ENCODE results near the gene FOXM1.

DNA sequence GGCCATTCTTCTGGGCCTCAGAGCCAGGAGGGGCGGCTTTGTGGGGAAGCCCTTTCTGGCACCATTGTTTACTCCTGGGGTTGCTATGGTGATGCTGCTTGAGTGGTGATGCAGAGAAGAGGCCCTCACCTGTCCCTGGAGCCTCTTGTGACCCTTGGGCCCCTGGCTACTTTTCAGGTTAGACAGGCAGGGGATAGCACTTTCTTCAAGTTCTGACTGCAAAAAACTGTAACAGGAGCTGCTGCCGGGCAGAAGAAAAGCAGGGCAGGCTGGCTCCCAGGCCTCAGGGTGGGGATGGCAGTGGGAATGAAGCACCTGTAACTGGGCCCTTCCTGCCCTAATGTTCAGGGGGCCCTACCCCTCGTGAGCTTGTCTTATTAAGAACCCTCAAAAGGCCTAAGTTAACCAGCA, 19.9 kb downstream of the FOXM1 start, which contains the start of gene TEX52:
- no peak for TF ChIP-seq SMC3 (conservative IDR thresholded peaks at IDR 0.05; ENCODE audit: poor library complexity)
- no peak for TF ChIP-seq REST (IDR thresholded peaks at IDR 0.05; ENCODE audit: borderline replicate concordance)
- TF ChIP-seq CTCF (IDR thresholded peaks at IDR 0.05; ENCODE audit: poor library complexity, severe bottlenecking), result no peak
- no peak for TF ChIP-seq POLR2AphosphoS5 (IDR thresholded peaks at IDR 0.05)
- no peak for TF ChIP-seq RAD21 (conservative IDR thresholded peaks at IDR 0.05)
- TF ChIP-seq EZH2 (IDR thresholded peaks at IDR 0.05; ENCODE audit: borderline replicate concordance, insufficient read depth, low read length, poor library complexity, severe bottlenecking), result no peak
- no peak for TF ChIP-seq TAF1 (IDR thresholded peaks at IDR 0.05; ENCODE audit: low read depth)
- TF ChIP-seq EP300 (conservative IDR thresholded peaks at IDR 0.05; ENCODE audit: poor library complexity, severe bottlenecking), result no peak

Data from neural cell (in vitro differentiated cells).